Neural crest cell (in vitro differentiated cells): ENCODE measurements around the gene INHBA. TPM values are rescaled to one million over a fixed set of nuclear protein-coding genes. Genes with fewer than 3 reads are reported as not detected.
A peak's percentile ranks its signal among the peaks of the same experiment; 100 is the strongest.

Source experiments
- DNase-seq: peaks from one replicate; pipeline ENCODE4 v3.0.0; 2021; ENCODE audit warnings: low read depth, mixed read lengths, low spot score
- H3K27ac Mint-ChIP-seq: one replicate; pipeline ENCODE4 v1.8.0; 2021; ENCODE audit warnings: mild to moderate bottlenecking, mixed read lengths; ENCODE audit not compliant: unreplicated experiment
- H3K27me3 Mint-ChIP-seq: 2 replicates; pipeline ENCODE4 v1.8.0; 2021; ENCODE audit warnings: low read depth, mild to moderate bottlenecking, mixed read lengths
- H3K36me3 Mint-ChIP-seq: 2 replicates; pipeline ENCODE4 v1.8.0; 2021; ENCODE audit warnings: low read depth, mild to moderate bottlenecking, mixed read lengths
- H3K4me1 Mint-ChIP-seq: 2 replicates; pipeline ENCODE4 v1.8.0; 2021; ENCODE audit warnings: mixed read lengths
- H3K4me3 Mint-ChIP-seq: one replicate; pipeline ENCODE4 v1.8.0; 2021; ENCODE audit warnings: mild to moderate bottlenecking, mixed read lengths
- H3K9me3 Mint-ChIP-seq: 2 replicates; pipeline ENCODE4 v1.8.0; 2021; ENCODE audit warnings: mixed read lengths
- CTCF ChIP-seq: fragments of 200-600 bp; sonication (generic); conservative IDR thresholded peaks from 2 replicates; pipeline ENCODE4 v1.5.0; 2021; ENCODE audit warnings: antibody characterized with exemption, mild to moderate bottlenecking
- total RNA-seq: library from RNA; stranded (reverse); gene quantifications from 2 replicates; pipeline ENCODE4 v1.2.1, GENCODE V29; 2021

The INHBA gene
- total RNA-seq, 1 donor from 2014 or later: 0.07 TPM

GRCh38 chr7:41698726-41699125, 4.2 kb downstream of the INHBA start:
- DNase-seq: no peak
- Mint-ChIP-seq H3K27ac (no peak overlapping the region), H3K4me3 (no peak overlapping the region), H3K9me3 (no peaks in the 10 kb centered on the region), H3K4me1 (peaks cover 24% of the 10 kb centered on the region), H3K36me3 (no peaks in the 10 kb centered on the region), H3K27me3 (peaks cover 70% of the 10 kb centered on the region)
- no peak for TF ChIP-seq CTCF

- no peak overlapping the region for H3K27ac Mint-ChIP-seq
- peaks cover 24% of the 10 kb centered on the region for H3K4me1 Mint-ChIP-seq
- no peak for TF ChIP-seq CTCF
Measured at GRCh38 chr7:41698114-41698513, 4.8 kb downstream of the INHBA start.

GRCh38 chr7:41696323-41696916, 6.5 kb downstream of the INHBA start:
- Mint-ChIP-seq H3K4me1 (peaks cover 18% of the 10 kb centered on the region), H3K27ac (no peak overlapping the region), H3K36me3 (no peaks in the 10 kb centered on the region), H3K4me3 (no peak overlapping the region), H3K27me3 (peaks cover 49% of the 10 kb centered on the region), H3K9me3 (no peaks in the 10 kb centered on the region)
- DNase-seq: peak; percentile 67
- peak; percentile 89 for TF ChIP-seq CTCF

More at GRCh38 chr7:41698114-41698513, 4.8 kb downstream of the INHBA start:
- Mint-ChIP-seq H3K27me3 (peaks cover 65% of the 10 kb centered on the region), H3K9me3 (no peaks in the 10 kb centered on the region), H3K4me3 (no peak overlapping the region), H3K36me3 (no peaks in the 10 kb centered on the region)
- no peak for DNase-seq

- DNase-seq: no peak
- no peaks in the 10 kb centered on the region for H3K36me3 Mint-ChIP-seq
- peaks cover 12% of the 10 kb centered on the region for H3K4me1 Mint-ChIP-seq
- no peak for TF ChIP-seq CTCF
- no peak overlapping the region for H3K4me3 Mint-ChIP-seq
- H3K27ac Mint-ChIP-seq: no peak overlapping the region
- no peaks in the 10 kb centered on the region for H3K9me3 Mint-ChIP-seq
- peaks cover 44% of the 10 kb centered on the region for H3K27me3 Mint-ChIP-seq
Measured at GRCh38 chr7:41695661-41696322, 7.1 kb downstream of the INHBA start.

GRCh38 chr7:41694495-41694894, 8.4 kb downstream of the INHBA start:
- Mint-ChIP-seq H3K9me3 (no peaks in the 10 kb centered on the region), H3K27ac (no peak overlapping the region), H3K36me3 (no peaks in the 10 kb centered on the region), H3K4me1 (peaks cover 3% of the 10 kb centered on the region), H3K4me3 (no peak overlapping the region), H3K27me3 (peaks cover 31% of the 10 kb centered on the region)
- TF ChIP-seq CTCF: no peak
- DNase-seq: no peak
